Upper lobe of left lung (tissue), 6 donors: ENCODE results near the gene SORCS1. TPM values are rescaled to one million over a fixed set of nuclear protein-coding genes. Genes with fewer than 3 reads are reported as not detected.

ENCODE experiments used
- ATAC-seq, 2 donors: fragments of 200-7000 bp; cut with Tn5 transposase; one replicate each; pipeline ENCODE4 v1.9.1; 2022; ENCODE audit warnings: mild to moderate bottlenecking in 2 of 2, moderate library complexity in 2 of 2; ENCODE audit not compliant: low FRiP score in 2 of 2
- DNase-seq, 2 donors: peaks; one replicate each; pipeline ENCODE4 v3.0.0-alpha.2; 2019 to 2020
- H3K27ac ChIP-seq, 4 donors: fragments of 200-600 bp; sonication (generic); one replicate each; pipeline ENCODE4 v1.5.1; 2016 to 2019
- H3K27me3 ChIP-seq, 4 donors: fragments of 200-600 bp; sonication (generic); one replicate each; pipeline ENCODE4 v1.5.1; 2017 to 2019
- H3K36me3 ChIP-seq, 4 donors: fragments of 200-600 bp; sonication (generic); one replicate each; pipeline ENCODE4 v1.5.1; 2016 to 2019
- H3K4me1 ChIP-seq, 4 donors: fragments of 200-600 bp; sonication (generic); one replicate each; pipeline ENCODE4 v1.5.1; 2018 to 2019
- H3K4me3 ChIP-seq, 4 donors: fragments of 200-600 bp; sonication (generic); one replicate each; pipeline ENCODE4 v1.5.1; 2017 to 2019; ENCODE audit warnings: mild to moderate bottlenecking in 2 of 4, moderate library complexity in 1 of 4
- H3K9me3 ChIP-seq, 4 donors: fragments of 200-600 bp; sonication (generic); one replicate each; pipeline ENCODE4 v1.5.1; 2018 to 2019
- EP300 ChIP-seq, 4 donors: sonication (generic); formaldehyde crosslinking; IDR thresholded peaks; one replicate each; pipeline ENCODE4 v1.5.1; 2017; ENCODE audit warnings: antibody characterized with exemption in 4 of 4, control low read depth in 2 of 4
- POLR2A ChIP-seq, 4 donors: fragments of 450-650 bp; IDR thresholded peaks; one replicate each; pipeline ENCODE4 v1.5.1; 2016 to 2017; ENCODE audit warnings: antibody characterized with exemption in 4 of 4, mild to moderate bottlenecking in 2 of 4
- POLR2AphosphoS5 ChIP-seq, 2 donors: sonication (generic); formaldehyde crosslinking; IDR thresholded peaks; one replicate each; pipeline ENCODE4 v1.5.1; 2017; ENCODE audit warnings: antibody characterized with exemption in 2 of 2
- WGBS, 2 donors: methylation state at CpG; one replicate each; pipeline ENCODE4 v1.1.5; 2017 to 2018; 5-methylcytosine and 5-hydroxymethylcytosine counted together
- total RNA-seq, 6 donors: library from RNA; depleted of rRNA in 4 of 6; stranded (reverse); fragments of >200 nt in 4 of 6; gene quantifications; one replicate each; pipeline versions ENCODE4 v1.1.0 to v1.2.1, GENCODE V29; 2016 to 2021
- TF ChIP-seq, protein P1 (sequence below), 6 experiments: fragments of 450-650 bp in 4 of 6; fragments of 200-600 bp in 2 of 6; sonication (generic) in 2 of 6; IDR thresholded peaks; one replicate each; pipeline ENCODE4 v1.5.1; 2016 to 2019; ENCODE audit warnings: antibody characterized with exemption in 6 of 6
- donor health status: DM: no; HTN: no; CAD: no; lungs with moderate emphysema.
- donor health status: DM: no; HTN: yes; CAD: no; lungs with severe emphysema.

The SORCS1 gene
- total RNA-seq, 6 donors from 2014 or later: 0.10 to 0.77 (median 0.10) TPM; not detected in 3

DNA sequence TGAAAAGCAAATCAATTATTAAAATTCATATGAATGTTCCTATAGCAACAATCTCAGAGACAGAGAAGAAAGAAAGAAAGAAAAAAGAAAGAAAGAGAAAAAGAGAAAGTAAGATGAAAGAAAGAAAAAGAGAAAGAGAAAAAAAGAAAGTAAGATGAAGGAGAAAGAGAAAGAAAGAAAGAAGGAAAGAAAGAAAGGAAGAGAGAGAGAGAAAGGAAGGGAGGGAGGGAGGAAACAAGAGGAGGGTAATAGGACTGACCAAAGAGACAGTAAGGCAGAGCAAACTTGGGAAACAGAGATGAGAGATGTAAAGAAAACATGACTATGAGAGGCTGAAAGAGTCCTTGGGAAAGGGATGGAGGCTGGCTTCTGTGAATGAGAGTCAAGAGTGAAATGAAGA lies 458.4 kb downstream of the SORCS1 start:
- Histone ChIP-seq H3K9me3 (no peaks in the 10 kb centered on the region), H3K27me3 (no peaks in the 10 kb centered on the region), H3K4me3 (no peak overlapping the region), H3K36me3 (no peaks in the 10 kb centered on the region), H3K27ac (no peak overlapping the region), H3K4me1 (no peaks in the 10 kb centered on the region)
- DNase-seq (no peak), ATAC-seq (no peak)
- TF ChIP-seq EP300 (IDR thresholded peaks at IDR 0.05) (no peak), POLR2A (IDR thresholded peaks at IDR 0.05) (no peak)

DNA sequence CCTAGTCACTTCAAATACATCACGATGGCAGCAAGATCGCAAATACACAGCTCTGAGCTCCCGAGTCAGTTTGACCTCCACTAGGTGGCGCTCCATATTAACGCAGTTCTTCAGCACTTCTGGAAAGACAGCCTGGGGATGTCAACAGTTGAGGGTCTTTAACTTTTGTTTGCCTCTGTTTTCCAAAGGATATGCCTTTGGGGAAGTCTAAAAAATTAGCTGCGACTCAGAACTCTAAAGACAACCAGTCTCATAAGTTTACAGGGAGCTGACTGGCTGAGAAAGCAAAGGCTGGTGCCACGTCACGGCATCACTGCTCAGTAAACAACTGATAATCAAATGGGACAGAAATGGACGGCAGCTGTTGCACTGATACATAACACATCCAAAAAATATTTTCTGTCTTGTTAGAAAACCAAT lies 458.8 kb downstream of the SORCS1 start:
- DNase-seq: peak in 1 of 2 donors; percentile 45

DNA sequence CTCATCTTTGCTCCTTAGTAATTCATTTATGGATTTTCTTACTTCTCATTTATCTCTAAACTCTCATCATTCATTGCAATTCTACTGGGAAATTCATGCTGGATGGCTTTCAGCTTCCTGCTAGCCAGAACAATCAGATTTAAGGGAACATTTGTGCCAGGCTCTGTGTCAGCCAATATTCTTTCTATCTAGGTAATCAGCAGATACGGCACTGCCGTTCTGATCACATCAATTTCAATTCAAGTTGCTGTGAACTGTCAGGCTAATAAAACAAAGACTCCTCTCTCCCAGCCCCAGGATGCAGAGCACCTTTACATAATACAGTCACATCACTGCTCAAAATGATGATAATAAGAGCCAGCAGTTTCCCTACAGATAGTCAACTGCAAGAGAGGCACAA lies 468.3 kb downstream of the SORCS1 start:
- TF ChIP-seq EP300 (IDR thresholded peaks at IDR 0.05) (no peak), POLR2A (IDR thresholded peaks at IDR 0.05) (no peak), POLR2AphosphoS5 (IDR thresholded peaks at IDR 0.05) (no peak)
- TF ChIP-seq, protein P1, sequence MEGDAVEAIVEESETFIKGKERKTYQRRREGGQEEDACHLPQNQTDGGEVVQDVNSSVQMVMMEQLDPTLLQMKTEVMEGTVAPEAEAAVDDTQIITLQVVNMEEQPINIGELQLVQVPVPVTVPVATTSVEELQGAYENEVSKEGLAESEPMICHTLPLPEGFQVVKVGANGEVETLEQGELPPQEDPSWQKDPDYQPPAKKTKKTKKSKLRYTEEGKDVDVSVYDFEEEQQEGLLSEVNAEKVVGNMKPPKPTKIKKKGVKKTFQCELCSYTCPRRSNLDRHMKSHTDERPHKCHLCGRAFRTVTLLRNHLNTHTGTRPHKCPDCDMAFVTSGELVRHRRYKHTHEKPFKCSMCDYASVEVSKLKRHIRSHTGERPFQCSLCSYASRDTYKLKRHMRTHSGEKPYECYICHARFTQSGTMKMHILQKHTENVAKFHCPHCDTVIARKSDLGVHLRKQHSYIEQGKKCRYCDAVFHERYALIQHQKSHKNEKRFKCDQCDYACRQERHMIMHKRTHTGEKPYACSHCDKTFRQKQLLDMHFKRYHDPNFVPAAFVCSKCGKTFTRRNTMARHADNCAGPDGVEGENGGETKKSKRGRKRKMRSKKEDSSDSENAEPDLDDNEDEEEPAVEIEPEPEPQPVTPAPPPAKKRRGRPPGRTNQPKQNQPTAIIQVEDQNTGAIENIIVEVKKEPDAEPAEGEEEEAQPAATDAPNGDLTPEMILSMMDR (IDR thresholded peaks at IDR 0.05): no peak
- Histone ChIP-seq H3K27ac (no peak overlapping the region), H3K27me3 (no peaks in the 10 kb centered on the region), H3K4me1 (no peaks in the 10 kb centered on the region), H3K36me3 (no peaks in the 10 kb centered on the region), H3K4me3 (no peak overlapping the region), H3K9me3 (no peaks in the 10 kb centered on the region)
- DNase-seq (no peak), ATAC-seq (no peak)
- 67 to 70% methylated on average over 2 of the region's 2 CpGs for WGBS, 2 donors

More for the DNA sequence above, 458.8 kb downstream of the SORCS1 start:
- 17 to 23% methylated on average over 9 of the region's 9 CpGs for WGBS, 2 donors
- Histone ChIP-seq H3K9me3 (no peaks in the 10 kb centered on the region), H3K4me1 (no peaks in the 10 kb centered on the region), H3K4me3 (no peak overlapping the region), H3K36me3 (no peaks in the 10 kb centered on the region), H3K27ac (no peak overlapping the region), H3K27me3 (no peaks in the 10 kb centered on the region)
- TF ChIP-seq, protein P1 (IDR thresholded peaks at IDR 0.05): peak in 5 of 6 experiments; percentile 34 to 58 (median 40)
- no peak for TF ChIP-seq POLR2AphosphoS5 (IDR thresholded peaks at IDR 0.05)
- peak in 1 of 2 donors; percentile 73 for ATAC-seq

DNA sequence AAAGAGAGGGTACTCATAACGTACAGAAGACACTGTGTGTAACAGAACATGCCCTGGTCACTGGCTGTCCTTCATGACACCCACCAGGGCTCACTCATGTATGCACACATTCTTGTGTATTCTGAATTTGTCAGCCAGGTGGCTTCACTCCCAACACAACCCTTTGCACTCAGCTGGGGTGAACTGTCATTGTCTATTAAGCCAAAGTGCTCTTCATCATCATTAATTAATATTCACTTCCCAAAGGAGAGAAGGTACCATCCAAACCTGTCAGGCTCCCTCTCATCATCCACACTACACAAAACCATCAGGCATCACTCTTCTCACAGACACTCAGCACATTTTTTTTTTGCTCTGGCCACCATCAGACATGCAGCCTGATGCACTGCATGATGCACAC lies 469.8 kb downstream of the SORCS1 start:
- no peaks in the 10 kb centered on the region for H3K36me3 ChIP-seq
- no peak for DNase-seq
- no peaks in the 10 kb centered on the region for H3K4me1 ChIP-seq
- WGBS, 2 donors: 56 to 57% methylated on average over 1 of the region's 1 CpG
- no peak overlapping the region for H3K27ac ChIP-seq
- ATAC-seq: no peak
- TF ChIP-seq POLR2A (IDR thresholded peaks at IDR 0.05): no peak
- TF ChIP-seq POLR2AphosphoS5 (IDR thresholded peaks at IDR 0.05): no peak
- TF ChIP-seq, protein P1 (IDR thresholded peaks at IDR 0.05): no peak
- TF ChIP-seq EP300 (IDR thresholded peaks at IDR 0.05): no peak
- H3K9me3 ChIP-seq: no peaks in the 10 kb centered on the region
- no peak overlapping the region for H3K4me3 ChIP-seq
- H3K27me3 ChIP-seq: no peaks in the 10 kb centered on the region

DNA sequence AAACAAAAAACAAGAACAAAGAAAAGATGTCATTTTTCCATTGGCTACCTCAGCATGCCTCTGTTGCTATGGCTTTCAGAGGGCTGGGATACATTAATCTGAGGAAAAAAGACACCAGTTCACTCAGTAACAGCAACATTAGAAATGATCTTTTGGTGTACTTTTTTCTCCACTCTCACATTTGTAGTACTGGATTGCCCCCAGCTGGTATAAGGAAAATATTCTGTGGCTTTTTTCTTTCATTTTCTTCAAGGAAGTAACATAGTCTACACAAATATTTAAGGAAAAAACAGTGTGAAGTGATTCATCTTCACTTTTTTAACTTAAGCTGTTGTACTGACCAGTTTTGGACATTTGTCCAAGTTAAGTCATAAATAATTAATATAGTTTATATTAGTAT lies 482.3 kb downstream of the SORCS1 start:
- Histone ChIP-seq H3K27ac (no peak overlapping the region), H3K9me3 (no peaks in the 10 kb centered on the region), H3K4me3 (no peak overlapping the region), H3K36me3 (no peaks in the 10 kb centered on the region), H3K4me1 (no peaks in the 10 kb centered on the region), H3K27me3 (no peaks in the 10 kb centered on the region)
- DNase-seq (no peak), ATAC-seq (no peak)
- TF ChIP-seq, protein P1 (IDR thresholded peaks at IDR 0.05): no peak
- no peak for TF ChIP-seq POLR2AphosphoS5 (IDR thresholded peaks at IDR 0.05)
- TF ChIP-seq POLR2A (IDR thresholded peaks at IDR 0.05): no peak
- no peak for TF ChIP-seq EP300 (IDR thresholded peaks at IDR 0.05)
